H1 (cell line): ENCODE data around the gene PFDN6. TPM values are rescaled to one million over a fixed set of nuclear protein-coding genes. Genes with fewer than 3 reads are reported as not detected.

Source experiments
- ATF3 ChIP-seq: IDR thresholded peaks from 2 replicates; pipeline ENCODE4 v1.6.1; 2011; ENCODE audit warnings: low read depth, mild to moderate bottlenecking, low read length; ENCODE audit not compliant: insufficient read depth
- BRCA1 ChIP-seq: IDR thresholded peaks from 2 replicates; pipeline ENCODE4 v1.6.1; 2012; ENCODE audit warnings: low read depth, low read length, improper control_type of control experiment
- JUND ChIP-seq: IDR thresholded peaks from 2 replicates; pipeline ENCODE4 v1.6.1; 2011; ENCODE audit warnings: mild to moderate bottlenecking, improper control_type of control experiment, low read length
- KDM1A ChIP-seq: fragments of 200-600, 300-600 bp; sonication (generic); IDR thresholded peaks from 2 replicates; pipeline ENCODE4 v1.7.1; 2016; ENCODE audit warnings: mild to moderate bottlenecking, low read length, borderline replicate concordance
- NANOG ChIP-seq: IDR thresholded peaks from 2 replicates; pipeline ENCODE4 v1.6.1; 2011; ENCODE audit warnings: low read length, low read depth, mild to moderate bottlenecking, inconsistent platforms; ENCODE audit not compliant: insufficient read depth, poor library complexity, severe bottlenecking
- POLR2AphosphoS5 ChIP-seq: IDR thresholded peaks from 2 replicates; pipeline ENCODE4 v1.6.1; 2011; ENCODE audit warnings: low read depth, low read length
- RXRA ChIP-seq: IDR thresholded peaks from 2 replicates; pipeline ENCODE4 v1.6.1; 2011; ENCODE audit warnings: low read depth, mild to moderate bottlenecking, low read length, moderate library complexity; ENCODE audit not compliant: insufficient read depth
- TAF1 ChIP-seq: IDR thresholded peaks from 2 replicates; pipeline ENCODE4 v1.6.1; 2011; ENCODE audit warnings: mild to moderate bottlenecking, low read depth, low read length
- polyA plus RNA-seq, 7 experiments: library from polyadenylated mRNA; depleted of rRNA in 3 of 7; stranded (reverse) in 5 of 7; unstranded in 2 of 7; fragments of >200 nt in 5 of 7; fragments of 200-250 nt in 2 of 7; gene quantifications; 1 replicate in 5 of 7; 2 replicates in 1 of 7; 4 replicates in 1 of 7; pipeline versions ENCODE4 v1.2.1 to v1.2.3, GENCODE V29; 2011 to 2013; ENCODE audit warnings: missing spikeins in 2 of 7, mixed read lengths in 2 of 7
- total RNA-seq: library from RNA; stranded (reverse); fragmentation: NEBNext Ultra II Directional; extraction: Animal tissue kit (Norgen Biotek cat#: 25700); gene quantifications from 2 replicates; pipeline ENCODE4 v1.2.1, GENCODE V29; 2021

Gene PFDN6
- total and polyA plus RNA-seq, 2 of the 8 experiments (the other 6 are each of a cell fraction or from before 2014, with no cell fraction given) = 32.0 to 95.7 TPM

DNA sequence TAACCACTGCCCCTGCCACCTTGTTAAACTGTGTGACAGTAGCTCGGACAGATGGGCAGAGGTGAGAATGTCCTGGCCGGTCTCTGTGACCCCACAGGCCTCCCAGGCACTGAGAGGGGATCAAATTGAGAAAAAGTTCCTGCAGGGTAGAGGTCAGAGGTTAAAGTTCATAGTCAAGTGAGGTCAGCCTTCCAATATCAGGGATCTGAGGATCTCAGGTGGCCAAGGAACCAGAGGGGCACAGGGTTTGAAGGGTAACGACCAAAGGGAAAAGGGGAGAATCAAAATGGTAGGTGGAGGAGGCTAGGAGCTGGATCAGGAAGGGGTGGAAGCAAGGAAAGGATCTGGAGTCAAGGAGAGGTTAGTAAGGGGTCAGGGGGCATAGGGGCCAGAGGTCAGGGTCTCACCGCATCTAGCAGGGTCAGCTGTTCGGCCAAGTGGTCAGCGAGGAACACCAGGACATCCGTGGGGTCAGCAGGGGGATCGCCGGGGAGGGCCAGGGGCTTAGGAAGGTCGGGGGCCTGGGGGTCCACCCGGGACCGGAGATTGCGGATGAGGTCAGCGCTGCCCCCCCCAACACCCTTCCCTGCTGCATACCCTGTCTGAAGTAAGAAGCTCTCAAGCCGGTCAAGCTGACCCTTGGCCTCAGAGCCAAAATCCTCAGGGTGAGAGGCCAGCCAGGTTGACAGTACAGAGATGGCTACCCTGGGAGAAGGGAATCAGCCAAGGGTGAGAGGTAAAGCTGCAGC lies 6.4 kb downstream of the PFDN6 start (continued):
- TF ChIP-seq ATF3 (no peak), RXRA (no peak), BRCA1 (no peak), POLR2AphosphoS5 (no peak), JUND (no peak), TAF1 (no peak), KDM1A (no peak), NANOG (no peak)
